OCI-LY1 (cell line): ENCODE results near the gene SPRED1.

Experiments used
- H2AFZ ChIP-seq: fragments of 200-600 bp; sonication (generic), shearing (Covaris generic); 2 replicates; pipeline ENCODE4 v1.6.0; 2014; ENCODE audit warnings: antibody characterized with exemption, mild to moderate bottlenecking, low read length
- H3F3A ChIP-seq: fragments of 200-600 bp; sonication (generic), shearing (Covaris generic); 2 replicates; pipeline ENCODE4 v1.6.0; 2014; ENCODE audit warnings: mild to moderate bottlenecking, antibody characterized with exemption, low read length, moderate library complexity; ENCODE audit not compliant: insufficient read depth
- H3K27ac ChIP-seq: fragments of 200-600 bp; sonication (generic); 2 replicates; pipeline ENCODE4 v1.5.1; 2014; ENCODE audit warnings: low read length, mixed run types, mild to moderate bottlenecking, low read depth; ENCODE audit not compliant: poor library complexity, severe bottlenecking
- H3K27me3 ChIP-seq: fragments of 200-600 bp; sonication (generic); 2 replicates; pipeline ENCODE4 v1.6.0; 2014; ENCODE audit warnings: antibody characterized with exemption, mild to moderate bottlenecking, low read length, moderate library complexity; ENCODE audit not compliant: insufficient read depth
- H3K36me3 ChIP-seq: fragments of 200-600 bp; sonication (generic); 2 replicates; pipeline ENCODE4 v1.6.1; 2014; ENCODE audit warnings: mild to moderate bottlenecking, antibody characterized with exemption, low read length, moderate library complexity, mixed read lengths; ENCODE audit not compliant: insufficient read depth
- H3K4me1 ChIP-seq: fragments of 200-600 bp; sonication (generic); 2 replicates; pipeline ENCODE4 v1.5.1; 2014; ENCODE audit warnings: mild to moderate bottlenecking, low read length, moderate library complexity; ENCODE audit not compliant: insufficient read depth, severe bottlenecking
- H3K4me2 ChIP-seq: fragments of 200-600 bp; sonication (generic), shearing (Covaris generic); 2 replicates; pipeline ENCODE4 v1.6.1; 2014; ENCODE audit warnings: low read length
- H3K4me3 ChIP-seq: fragments of 200-600 bp; sonication (generic); 2 replicates; pipeline ENCODE4 v1.5.1; 2014; ENCODE audit warnings: low read length, low read depth, mild to moderate bottlenecking, mixed read lengths; ENCODE audit not compliant: poor library complexity, severe bottlenecking
- H3K79me2 ChIP-seq: fragments of 200-600 bp; shearing (Covaris generic); 2 replicates; pipeline ENCODE4 v1.6.1; 2016; ENCODE audit warnings: mixed run types, low read length, mixed read lengths; ENCODE audit not compliant: insufficient read depth
- H3K9ac ChIP-seq: fragments of 200-600 bp; sonication (generic), shearing (Covaris generic); 2 replicates; pipeline ENCODE4 v1.6.1; 2014; ENCODE audit warnings: mild to moderate bottlenecking, low read length, mixed read lengths
- H3K9me2 ChIP-seq: fragments of 200-600 bp; sonication (generic), shearing (Covaris generic); 2 replicates; pipeline ENCODE4 v1.6.1; 2014; ENCODE audit warnings: low read depth, mild to moderate bottlenecking, low read length, mixed read lengths
- H3K9me3 ChIP-seq: fragments of 200-600 bp; shearing (Covaris generic); 2 replicates; pipeline ENCODE4 v1.6.1; 2014; ENCODE audit warnings: low read length, mixed read lengths
- H4K20me1 ChIP-seq: fragments of 200-600 bp; sonication (generic), shearing (Covaris generic); 2 replicates; pipeline ENCODE4 v1.6.0; 2016; ENCODE audit warnings: mild to moderate bottlenecking, low read length; ENCODE audit not compliant: insufficient read depth
- CTCF ChIP-seq: fragments of 200-600 bp; sonication (generic), shearing (Covaris generic); IDR thresholded peaks from 2 replicates; pipeline ENCODE4 v1.5.1; 2017; ENCODE audit warnings: mild to moderate bottlenecking, antibody characterized with exemption, low read length, moderate library complexity, mixed read lengths
- EZH2 ChIP-seq: fragments of 200-600 bp; sonication (generic), shearing (Covaris generic); IDR thresholded peaks from 2 replicates; pipeline ENCODE4 v1.8.0; 2017; ENCODE audit warnings: borderline replicate concordance, mixed run types, mild to moderate bottlenecking, antibody characterized with exemption, low read length, moderate library complexity, mixed read lengths

SPRED1 gene

GRCh38 chr15:38391191-38391590 lies 138.6 kb downstream of the SPRED1 start:
- no peak overlapping the region for H3K4me2 ChIP-seq
- no peaks in the 10 kb centered on the region for H3K27me3 ChIP-seq
- no peaks in the 10 kb centered on the region for H3K36me3 ChIP-seq
- H4K20me1 ChIP-seq = no peaks in the 10 kb centered on the region
- H3K9ac ChIP-seq = no peak overlapping the region
- no peaks in the 10 kb centered on the region for H3K9me3 ChIP-seq
- H3K4me3 ChIP-seq = no peak overlapping the region
- no peaks in the 10 kb centered on the region for H3K4me1 ChIP-seq
- no peaks in the 10 kb centered on the region for H3F3A ChIP-seq
- no peak overlapping the region for H2AFZ ChIP-seq
- H3K27ac ChIP-seq = no peak overlapping the region
- no peaks in the 10 kb centered on the region for H3K79me2 ChIP-seq
- TF ChIP-seq EZH2 (no peak), CTCF (no peak)
- H3K9me2 ChIP-seq = no peaks in the 10 kb centered on the region

- no peak for TF ChIP-seq EZH2
- no peak for TF ChIP-seq CTCF
- Histone ChIP-seq H3K4me3 (no peak overlapping the region), H3K27ac (no peak overlapping the region), H3K9me2 (no peaks in the 10 kb centered on the region), H3K36me3 (no peaks in the 10 kb centered on the region), H3K9me3 (no peaks in the 10 kb centered on the region), H4K20me1 (no peaks in the 10 kb centered on the region), H3F3A (no peaks in the 10 kb centered on the region), H2AFZ (no peak overlapping the region), H3K9ac (no peak overlapping the region), H3K4me2 (no peak overlapping the region), H3K4me1 (no peaks in the 10 kb centered on the region), H3K79me2 (no peaks in the 10 kb centered on the region), H3K27me3 (no peaks in the 10 kb centered on the region)
Observed at GRCh38 chr15:38398134-38398533, 145.5 kb downstream of the SPRED1 start.

- Histone ChIP-seq H3K4me2 (no peak overlapping the region), H3K27me3 (no peaks in the 10 kb centered on the region)
- TF ChIP-seq CTCF = no peak
- TF ChIP-seq EZH2 = no peak
Observed at GRCh38 chr15:38401106-38401505, 148.5 kb downstream of the SPRED1 start.

More at GRCh38 chr15:38401106-38401505, 148.5 kb downstream of the SPRED1 start:
- Histone ChIP-seq H2AFZ (no peak overlapping the region), H3K9ac (no peak overlapping the region), H3K79me2 (no peaks in the 10 kb centered on the region), H3K36me3 (no peaks in the 10 kb centered on the region), H3K27ac (no peak overlapping the region), H3K4me1 (no peaks in the 10 kb centered on the region), H3K9me3 (no peaks in the 10 kb centered on the region), H3K9me2 (no peaks in the 10 kb centered on the region), H3K4me3 (no peak overlapping the region), H3F3A (no peaks in the 10 kb centered on the region), H4K20me1 (no peaks in the 10 kb centered on the region)
